Thoracic aorta (tissue), 2 donors: ENCODE measurements around the gene SMG5. TPM values are rescaled to one million over a fixed set of nuclear protein-coding genes. Genes with fewer than 3 reads are reported as not detected.
A peak's percentile ranks its signal among the peaks of the same experiment; 100 is the strongest.

ENCODE experiments used
- ATAC-seq: fragments of 150-250 bp; one replicate; pipeline ENCODE4 v1.8.0; 2017; ENCODE audit warnings: low read depth; ENCODE audit not compliant: insufficient number of reproducible peaks, low FRiP score
- DNase-seq: peaks from one replicate; pipeline ENCODE4 v3.0.0-alpha.2; 2020; ENCODE audit warnings: low spot score
- H3K27ac ChIP-seq, 2 donors: fragments of 200-600 bp; sonication (generic); 1 replicate in 1 of 2; 2 replicates in 1 of 2; pipeline ENCODE4 v1.5.1; 2016; ENCODE audit warnings: mild to moderate bottlenecking in 2 of 2, moderate library complexity in 2 of 2
- H3K27me3 ChIP-seq: fragments of 200-600 bp; sonication (generic); replicated peaks from 2 replicates; pipeline ENCODE4 v1.6.0; 2016; ENCODE audit warnings: mild to moderate bottlenecking; ENCODE audit not compliant: insufficient read depth
- H3K36me3 ChIP-seq: fragments of 200-600 bp; sonication (generic); one replicate; pipeline ENCODE4 v1.5.1; 2016
- H3K4me1 ChIP-seq, 2 donors: fragments of 200-600 bp; sonication (generic); 1 replicate in 1 of 2; 2 replicates in 1 of 2; pipeline versions ENCODE4 v1.5.1 to v1.6.0; 2016; ENCODE audit warnings: low read depth in 2 of 2, mild to moderate bottlenecking in 1 of 2; ENCODE audit not compliant: control insufficient read depth in 1 of 2
- H3K4me3 ChIP-seq: fragments of 200-600 bp; sonication (generic); 2 replicates; pipeline ENCODE4 v1.5.1; 2016; ENCODE audit warnings: mild to moderate bottlenecking
- H3K9me3 ChIP-seq: fragments of 200-600 bp; sonication (generic); 2 replicates; pipeline ENCODE4 v1.5.1; 2016
- total RNA-seq, 2 donors: library from RNA; depleted of rRNA; stranded (reverse); fragments of >200 nt; gene quantifications; one replicate each; pipeline versions ENCODE4 v1.1.0 to v1.2.3, GENCODE V29; 2016
- TF ChIP-seq, protein P1 (sequence below): fragments of 200-600 bp; sonication (generic); IDR thresholded peaks from one replicate; pipeline ENCODE4 v1.5.1; 2019; ENCODE audit warnings: antibody characterized with exemption

Gene SMG5
- total RNA-seq, 2 donors from 2014 or later = 57.8 to 72.7 TPM

DNA sequence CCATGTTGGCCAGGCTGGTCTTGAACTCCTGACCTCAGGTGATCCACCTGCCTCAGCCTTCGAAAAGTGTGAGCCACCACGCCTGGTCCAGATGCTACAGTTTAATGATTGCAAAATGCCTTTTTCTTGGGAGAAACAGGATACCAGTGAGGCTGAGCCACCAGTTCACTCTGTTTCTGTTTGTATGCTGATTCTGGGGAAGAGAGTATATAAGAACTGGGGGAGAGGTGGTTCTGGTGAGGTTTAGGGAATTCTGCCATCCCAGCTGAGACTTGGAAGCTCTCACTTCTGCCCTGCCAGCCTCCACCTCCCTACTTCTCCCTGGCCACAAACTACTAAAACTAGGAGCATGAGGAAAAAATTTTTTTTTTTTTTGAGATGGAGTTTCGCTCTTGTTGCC lies 77.9 kb downstream of the SMG5 start:
- peaks cover 30% of the 10 kb centered on the region for H3K36me3 ChIP-seq

DNA sequence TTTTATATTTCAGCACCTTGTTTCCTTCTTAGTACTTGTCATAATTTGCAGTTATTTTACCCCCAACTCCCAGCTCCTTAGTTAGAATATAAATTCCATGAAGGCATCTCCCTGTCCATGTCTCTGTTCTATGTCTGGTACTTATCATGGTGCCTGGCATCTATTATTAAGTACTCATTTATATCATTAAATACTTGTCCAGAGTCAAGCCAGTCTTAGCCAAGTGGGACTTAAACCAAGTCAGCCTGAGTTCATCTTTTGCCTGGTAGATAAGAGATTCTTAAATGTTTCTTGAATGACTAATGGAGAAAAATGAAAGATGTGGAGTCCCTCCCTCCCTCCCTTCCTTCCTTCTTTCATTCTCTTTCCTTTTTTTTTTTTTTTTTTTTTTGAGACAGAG lies 79.3 kb downstream of the SMG5 start:
- Histone ChIP-seq H3K27ac (peak overlapping the region; percentile 22 to 46), H3K4me3 (no peak overlapping the region), H3K27me3 (no peaks in the 10 kb centered on the region), H3K9me3 (no peaks in the 10 kb centered on the region), H3K4me1 (peaks cover 6 to 19% of the 10 kb centered on the region in 2 donors), H3K36me3 (peaks cover 28% of the 10 kb centered on the region)
- TF ChIP-seq, protein P1, sequence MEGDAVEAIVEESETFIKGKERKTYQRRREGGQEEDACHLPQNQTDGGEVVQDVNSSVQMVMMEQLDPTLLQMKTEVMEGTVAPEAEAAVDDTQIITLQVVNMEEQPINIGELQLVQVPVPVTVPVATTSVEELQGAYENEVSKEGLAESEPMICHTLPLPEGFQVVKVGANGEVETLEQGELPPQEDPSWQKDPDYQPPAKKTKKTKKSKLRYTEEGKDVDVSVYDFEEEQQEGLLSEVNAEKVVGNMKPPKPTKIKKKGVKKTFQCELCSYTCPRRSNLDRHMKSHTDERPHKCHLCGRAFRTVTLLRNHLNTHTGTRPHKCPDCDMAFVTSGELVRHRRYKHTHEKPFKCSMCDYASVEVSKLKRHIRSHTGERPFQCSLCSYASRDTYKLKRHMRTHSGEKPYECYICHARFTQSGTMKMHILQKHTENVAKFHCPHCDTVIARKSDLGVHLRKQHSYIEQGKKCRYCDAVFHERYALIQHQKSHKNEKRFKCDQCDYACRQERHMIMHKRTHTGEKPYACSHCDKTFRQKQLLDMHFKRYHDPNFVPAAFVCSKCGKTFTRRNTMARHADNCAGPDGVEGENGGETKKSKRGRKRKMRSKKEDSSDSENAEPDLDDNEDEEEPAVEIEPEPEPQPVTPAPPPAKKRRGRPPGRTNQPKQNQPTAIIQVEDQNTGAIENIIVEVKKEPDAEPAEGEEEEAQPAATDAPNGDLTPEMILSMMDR = no peak
- no peak for DNase-seq
- ATAC-seq = no peak

More for the DNA sequence above, 77.9 kb downstream of the SMG5 start:
- Histone ChIP-seq H3K27ac (no peak overlapping the region), H3K4me3 (no peak overlapping the region), H3K27me3 (no peaks in the 10 kb centered on the region), H3K4me1 (peaks cover 6 to 19% of the 10 kb centered on the region in 2 donors), H3K9me3 (no peaks in the 10 kb centered on the region)
- ATAC-seq (no peak), DNase-seq (no peak)
- TF ChIP-seq, protein P1 = no peak

- Histone ChIP-seq H3K27ac (no peak overlapping the region), H3K27me3 (no peaks in the 10 kb centered on the region), H3K4me1 (peaks cover 6 to 23% of the 10 kb centered on the region in 2 donors), H3K4me3 (no peak overlapping the region), H3K9me3 (no peaks in the 10 kb centered on the region), H3K36me3 (peaks cover 17% of the 10 kb centered on the region)
- no peak for ATAC-seq
- TF ChIP-seq, protein P1 = no peak
- DNase-seq = no peak
Observed at GRCh38 chr1:156200044-156200443, 82.6 kb downstream of the SMG5 start.

Other genes starting within 250 kb of the SMG5 start
- 10 to 100 TPM; 21.7 to 36.7 TPM for gene UBQLN4, start 229.0 kb downstream of the SMG5 start, total RNA-seq
- 10 to 100 TPM; 26.4 to 37.0 TPM for gene LAMTOR2, start 228.0 kb downstream of the SMG5 start, total RNA-seq
- gene RAB25, start 221.7 kb downstream of the SMG5 start, total RNA-seq = not detected
- gene MEX3A, start 200.4 kb downstream of the SMG5 start, total RNA-seq = under 1 TPM in 1 of 2 donors, not detected in 1; 0.42 TPM
- gene LMNA, start 168.1 kb downstream of the SMG5 start, total RNA-seq = 100 to 1,000 TPM; 740 to 804 TPM
- gene SEMA4A, start 129.2 kb downstream of the SMG5 start, total RNA-seq = 10 to 100 TPM; 12.7 to 15.8 TPM
- 10 to 100 TPM; 10.7 to 23.7 TPM for gene SLC25A44, start 88.7 kb downstream of the SMG5 start, total RNA-seq
- gene PMF1, start 69.8 kb downstream of the SMG5 start, total RNA-seq = 10 to 100 TPM; 26.4 to 33.2 TPM
- not detected for gene BGLAP, start 40.6 kb downstream of the SMG5 start, total RNA-seq
- 1 to 10 TPM in 1 of 2 donors, under 1 TPM in 1; 0.27 to 2.5 TPM for gene PAQR6, start 34.8 kb downstream of the SMG5 start, total RNA-seq
- gene TMEM79, start 1.5 kb upstream of the SMG5 start, total RNA-seq = 1 to 10 TPM in 1 of 2 donors, under 1 TPM in 1; 0.56 to 5.0 TPM
- 10 to 100 TPM; 27.7 to 60.1 TPM for gene GLMP, start 12.9 kb upstream of the SMG5 start, total RNA-seq
- gene VHLL, start 16.5 kb upstream of the SMG5 start, total RNA-seq = not detected
- 100 to 1,000 TPM; 104 to 106 TPM for gene CCT3, start 55.5 kb upstream of the SMG5 start, total RNA-seq
- not detected for gene TSACC, start 55.7 kb upstream of the SMG5 start, total RNA-seq
- not detected for gene RHBG, start 86.4 kb upstream of the SMG5 start, total RNA-seq
- 100 to 1,000 TPM in 1 of 2 donors, 10 to 100 TPM in 1; 76.1 to 101 TPM for gene MEF2D, start 217.9 kb upstream of the SMG5 start, total RNA-seq